Activated T-helper 2 cell treated with anti-CD3 and anti-CD28 coated beads, Interferon-gamma antibody, Interleukin-2, Interleukin-4, amounts not matched to agents 10 μg/mL and 5 μg/mL and 100 μg/mL, durations not matched to agents 14 hours and 24 hours and 36 hours (primary cell): ENCODE data around the gene ZBTB20. TPM values are rescaled to one million over a fixed set of nuclear protein-coding genes. Genes with fewer than 3 reads are reported as not detected.

ENCODE experiments used
- DNase-seq: peaks from one replicate; pipeline ENCODE4 v3.0.0; 2021; ENCODE audit warnings: low spot score
- H3K27ac Mint-ChIP-seq: one replicate; pipeline ENCODE4 v1.8.0; 2021; ENCODE audit warnings: mixed read lengths
- H3K27me3 Mint-ChIP-seq: one replicate; pipeline ENCODE4 v1.8.0; 2021; ENCODE audit warnings: low read depth, mixed read lengths
- H3K36me3 Mint-ChIP-seq: one replicate; pipeline ENCODE4 v1.8.0; 2021; ENCODE audit warnings: low read depth, mixed read lengths
- H3K4me1 Mint-ChIP-seq: one replicate; pipeline ENCODE4 v1.8.0; 2021; ENCODE audit warnings: low read depth, mixed read lengths
- H3K4me3 Mint-ChIP-seq: one replicate; pipeline ENCODE4 v1.8.0; 2021; ENCODE audit warnings: low read depth, mild to moderate bottlenecking, moderate library complexity, mixed read lengths
- H3K9me3 Mint-ChIP-seq: one replicate; pipeline ENCODE4 v1.8.0; 2021; ENCODE audit warnings: mixed read lengths
- intact Hi-C: fragments of 100-400 bp; cut with micrococcal nuclease; formaldehyde crosslinking; loops from one replicate; pipeline ENCODE4 v1.15.1; 2023
- total RNA-seq: library from RNA; stranded (reverse); gene quantifications from 2 replicates; pipeline ENCODE4 v1.2.3, GENCODE V29; 2022

ZBTB20 gene
- total RNA-seq, 1 donor from 2014 or later: 3.3 TPM

DNA sequence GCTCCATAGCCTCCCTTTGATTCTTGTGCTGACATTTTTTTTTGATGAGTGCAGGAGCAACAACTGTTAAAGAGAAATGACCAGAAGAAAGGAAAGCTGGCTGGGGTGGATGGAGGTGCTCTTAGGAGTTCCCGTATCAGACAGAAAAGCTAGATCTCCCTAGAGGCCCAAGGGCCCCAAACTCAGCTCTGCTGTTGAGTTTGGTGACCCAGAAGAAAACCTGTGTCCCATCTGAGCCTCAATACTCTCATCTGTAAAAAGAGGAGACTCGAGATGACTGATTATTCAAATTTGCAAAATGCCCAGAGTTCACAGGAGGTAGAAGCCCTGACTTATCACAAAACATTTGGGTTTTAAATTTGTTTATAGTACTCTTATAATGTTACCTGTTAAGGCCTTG is 710.9 kb downstream of the ZBTB20 start:
- H3K27ac Mint-ChIP-seq: no peak overlapping the region
- H3K36me3 Mint-ChIP-seq: no peaks in the 10 kb centered on the region
- DNase-seq: no peak
- H3K4me1 Mint-ChIP-seq: peaks cover 1% of the 10 kb centered on the region
- no peak overlapping the region for H3K4me3 Mint-ChIP-seq
- H3K9me3 Mint-ChIP-seq: no peaks in the 10 kb centered on the region
- intact Hi-C loops: no loop called here
- no peaks in the 10 kb centered on the region for H3K27me3 Mint-ChIP-seq

DNA sequence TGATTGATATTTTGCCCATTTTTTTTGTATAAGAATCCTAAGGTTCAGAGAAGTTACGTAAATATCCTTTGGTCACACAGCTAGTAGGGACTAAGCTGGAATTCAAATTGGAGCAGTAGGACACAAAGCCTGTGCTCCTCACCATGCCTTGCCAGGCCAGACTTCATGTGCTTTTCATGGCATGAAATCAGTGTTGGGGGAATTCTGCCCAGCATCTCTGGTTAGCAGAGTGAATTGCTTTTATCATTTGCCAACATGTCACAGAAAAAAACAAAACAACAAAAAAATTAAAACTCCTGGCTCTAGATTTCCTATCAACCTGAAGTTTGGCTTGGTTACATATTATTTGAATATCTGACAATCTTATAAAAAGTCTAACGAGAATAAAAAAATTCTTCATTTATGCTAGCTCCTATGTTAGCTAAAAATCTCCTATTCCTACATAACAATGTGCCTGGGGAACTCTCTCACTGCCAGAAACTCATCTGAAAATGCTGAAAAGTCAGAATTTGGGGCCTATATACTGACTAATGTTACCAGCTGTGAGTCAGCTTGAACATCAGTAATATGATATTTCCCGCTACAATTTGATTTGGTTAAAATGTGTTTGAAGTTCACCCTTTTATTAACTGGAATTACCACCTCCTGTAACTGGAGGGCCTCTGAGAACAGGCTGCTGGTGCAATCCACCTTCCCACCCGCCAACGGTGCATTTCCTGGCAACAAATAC is 711.5 kb downstream of the ZBTB20 start:
- peaks cover 1% of the 10 kb centered on the region for H3K4me1 Mint-ChIP-seq
- no peak overlapping the region for H3K4me3 Mint-ChIP-seq
- no peaks in the 10 kb centered on the region for H3K9me3 Mint-ChIP-seq
- intact Hi-C loops: no loop called here
- no peaks in the 10 kb centered on the region for H3K36me3 Mint-ChIP-seq
- no peaks in the 10 kb centered on the region for H3K27me3 Mint-ChIP-seq
- no peak overlapping the region for H3K27ac Mint-ChIP-seq
- DNase-seq: no peak

DNA sequence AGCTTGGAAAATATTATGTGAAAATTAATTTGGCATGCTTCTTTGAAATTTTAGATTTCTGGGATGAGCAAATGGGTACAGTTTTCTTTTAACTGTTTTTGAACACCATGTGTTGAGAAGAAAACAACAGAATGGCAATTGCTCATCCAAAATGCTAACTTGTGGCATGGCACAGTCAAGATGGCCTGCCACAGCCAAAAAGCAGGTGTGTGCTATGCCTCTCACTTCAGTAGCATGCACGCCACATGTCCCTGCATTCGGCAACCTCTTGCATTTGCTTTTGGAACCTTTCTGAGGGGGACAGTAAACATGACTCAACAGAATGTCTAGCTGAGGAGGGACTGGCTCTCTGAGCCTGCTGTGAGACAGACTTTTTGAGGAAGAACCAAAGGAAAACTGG is 714.8 kb downstream of the ZBTB20 start:
- Mint-ChIP-seq H3K27ac (no peak overlapping the region), H3K27me3 (peaks cover 3% of the 10 kb centered on the region), H3K4me3 (no peak overlapping the region), H3K36me3 (no peaks in the 10 kb centered on the region), H3K4me1 (no peaks in the 10 kb centered on the region), H3K9me3 (no peaks in the 10 kb centered on the region)
- intact Hi-C loops: no loop called here
- no peak for DNase-seq

DNA sequence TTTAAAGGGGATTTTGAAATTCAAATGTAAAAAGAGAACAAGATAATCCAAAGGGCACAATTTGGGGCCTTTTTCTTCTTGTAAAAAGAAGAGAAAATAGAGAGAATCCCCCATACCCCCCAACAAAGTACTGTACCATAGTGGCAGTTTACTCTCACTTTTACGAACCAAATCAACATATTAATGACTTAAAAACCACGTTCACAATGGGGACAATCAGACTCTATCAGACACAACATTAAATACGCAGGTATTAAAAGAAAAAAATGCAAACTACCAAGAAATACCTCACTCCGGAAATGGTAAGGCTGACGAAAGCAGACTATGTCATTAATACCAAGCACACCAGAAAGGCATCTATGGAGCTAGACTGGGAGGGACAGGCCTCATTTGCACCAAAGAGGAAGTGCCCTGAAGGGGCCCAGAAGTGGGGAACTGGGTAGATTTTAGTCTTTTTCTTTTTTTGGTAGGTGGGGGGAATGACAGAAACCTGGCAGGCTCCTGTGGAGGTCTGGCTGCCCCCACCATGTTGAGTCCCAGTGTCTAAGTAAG is 719.0 kb downstream of the ZBTB20 start:
- no peak for DNase-seq
- H3K4me3 Mint-ChIP-seq: no peak overlapping the region
- no peaks in the 10 kb centered on the region for H3K4me1 Mint-ChIP-seq
- H3K27me3 Mint-ChIP-seq: peaks cover 3% of the 10 kb centered on the region
- H3K9me3 Mint-ChIP-seq: no peaks in the 10 kb centered on the region
- H3K36me3 Mint-ChIP-seq: no peaks in the 10 kb centered on the region
- H3K27ac Mint-ChIP-seq: no peak overlapping the region
- intact Hi-C loops: no loop called here

DNA sequence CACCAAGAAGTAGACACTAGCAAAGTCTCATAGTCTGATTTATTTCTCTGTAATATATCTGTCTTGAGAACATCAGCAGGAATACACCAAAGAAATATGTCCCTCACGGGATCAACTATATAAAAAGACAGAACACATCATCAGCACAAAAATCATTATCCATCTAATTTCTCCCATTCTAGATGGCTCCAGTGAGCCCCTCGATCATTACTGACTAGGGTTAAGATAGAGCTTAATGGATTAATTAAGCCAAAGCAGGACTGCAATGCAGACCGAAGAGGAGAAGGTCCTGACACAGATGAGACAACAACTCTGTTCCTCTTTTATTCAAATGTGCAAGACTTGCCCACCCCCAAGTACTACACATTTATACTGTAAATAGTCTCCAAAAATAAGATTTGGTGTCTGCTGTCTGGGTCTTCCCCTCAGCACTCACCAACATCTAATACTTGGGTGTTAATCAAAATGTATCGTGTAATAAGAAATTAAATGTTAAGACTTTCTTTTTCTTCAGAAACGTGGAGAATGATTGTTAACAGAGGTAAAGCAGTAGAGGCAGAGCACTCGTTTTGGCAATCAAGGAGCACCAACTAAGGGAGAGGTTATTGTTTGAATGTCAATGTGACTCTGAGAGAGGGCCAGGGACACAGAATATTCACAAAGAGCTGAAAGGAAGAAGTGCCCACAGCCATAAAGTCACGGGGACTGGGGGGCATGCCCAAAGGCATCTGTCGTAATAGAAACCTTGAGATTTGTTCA is 719.6 kb downstream of the ZBTB20 start:
- H3K4me1 Mint-ChIP-seq: no peaks in the 10 kb centered on the region
- H3K27ac Mint-ChIP-seq: no peak overlapping the region
- no peak for DNase-seq
- no peak overlapping the region for H3K4me3 Mint-ChIP-seq
- no peaks in the 10 kb centered on the region for H3K36me3 Mint-ChIP-seq
- intact Hi-C loops: no loop called here
- H3K9me3 Mint-ChIP-seq: no peaks in the 10 kb centered on the region
- H3K27me3 Mint-ChIP-seq: peaks cover 3% of the 10 kb centered on the region

DNA sequence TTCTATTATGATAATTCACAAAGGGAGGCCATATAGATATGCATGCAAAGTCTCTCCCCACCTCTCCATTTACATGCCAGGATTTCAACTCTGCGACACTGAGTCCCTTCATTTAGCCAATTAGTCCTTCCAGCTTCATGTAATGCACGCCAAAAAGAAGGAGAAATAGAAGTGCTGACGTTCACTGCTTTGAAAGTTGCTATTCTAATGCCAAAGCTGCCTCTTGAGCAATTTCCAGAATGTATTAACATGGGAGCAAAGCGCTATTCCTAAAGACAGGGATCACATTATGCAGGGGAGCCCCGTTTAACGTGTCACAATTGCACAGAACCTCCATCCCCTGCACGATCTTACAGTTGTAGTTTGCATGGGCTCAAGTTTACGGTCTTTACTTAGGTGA is 722.8 kb downstream of the ZBTB20 start:
- H3K9me3 Mint-ChIP-seq: no peaks in the 10 kb centered on the region
- no peaks in the 10 kb centered on the region for H3K36me3 Mint-ChIP-seq
- peaks cover 3% of the 10 kb centered on the region for H3K27me3 Mint-ChIP-seq

DNA sequence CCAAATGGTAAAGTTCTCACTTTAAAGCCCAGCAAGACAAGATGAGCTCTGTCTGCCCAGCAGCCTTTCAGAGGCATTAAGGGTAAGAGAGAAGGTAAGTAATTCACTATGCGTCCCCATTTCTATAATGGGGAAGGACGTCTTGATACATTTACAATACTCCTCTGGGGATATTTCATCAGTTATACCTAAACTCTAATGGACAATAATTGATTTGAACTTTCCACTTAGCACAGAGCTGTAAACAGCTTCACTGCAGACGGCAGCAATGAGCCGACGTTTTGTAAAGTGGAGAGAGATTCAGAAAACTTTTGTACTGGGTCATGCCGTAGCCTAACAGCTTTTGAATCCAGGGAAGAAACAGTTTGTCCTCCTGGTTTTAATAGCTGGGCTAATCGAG is 725.9 kb downstream of the ZBTB20 start:
- Mint-ChIP-seq H3K4me1 (peaks cover 24% of the 10 kb centered on the region), H3K4me3 (no peak overlapping the region), H3K27ac (no peak overlapping the region), H3K27me3 (no peaks in the 10 kb centered on the region), H3K36me3 (no peaks in the 10 kb centered on the region), H3K9me3 (no peaks in the 10 kb centered on the region)
- intact Hi-C loops: no loop called here
- DNase-seq: no peak

More for the DNA sequence above, 722.8 kb downstream of the ZBTB20 start:
- H3K4me3 Mint-ChIP-seq: no peak overlapping the region
- DNase-seq: no peak
- no peak overlapping the region for H3K27ac Mint-ChIP-seq
- intact Hi-C loops: no loop called here
- H3K4me1 Mint-ChIP-seq: no peaks in the 10 kb centered on the region

DNA sequence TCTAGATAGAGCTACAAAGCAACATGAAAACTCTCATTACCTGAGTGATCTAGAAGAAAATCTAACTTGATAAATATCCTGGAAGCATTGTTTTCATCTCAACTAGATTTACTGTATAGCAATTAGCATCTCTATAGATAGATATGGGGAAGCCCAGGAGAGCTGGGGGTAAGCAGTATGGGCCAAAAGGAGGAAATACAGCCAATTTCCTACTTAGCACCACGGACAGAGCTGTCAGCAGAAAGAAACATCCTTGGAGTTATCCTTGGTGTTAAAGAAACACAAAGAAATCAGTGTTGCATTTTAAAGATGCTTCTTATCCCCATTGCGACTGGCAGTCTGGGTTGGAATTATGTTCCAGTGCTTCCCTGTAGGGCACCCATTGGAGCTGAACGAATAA is 727.0 kb downstream of the ZBTB20 start:
- Mint-ChIP-seq H3K4me3 (no peak overlapping the region), H3K4me1 (peaks cover 25% of the 10 kb centered on the region), H3K27me3 (no peaks in the 10 kb centered on the region), H3K27ac (no peak overlapping the region), H3K9me3 (no peaks in the 10 kb centered on the region), H3K36me3 (no peaks in the 10 kb centered on the region)
- DNase-seq: no peak
- intact Hi-C loops: no loop called here

DNA sequence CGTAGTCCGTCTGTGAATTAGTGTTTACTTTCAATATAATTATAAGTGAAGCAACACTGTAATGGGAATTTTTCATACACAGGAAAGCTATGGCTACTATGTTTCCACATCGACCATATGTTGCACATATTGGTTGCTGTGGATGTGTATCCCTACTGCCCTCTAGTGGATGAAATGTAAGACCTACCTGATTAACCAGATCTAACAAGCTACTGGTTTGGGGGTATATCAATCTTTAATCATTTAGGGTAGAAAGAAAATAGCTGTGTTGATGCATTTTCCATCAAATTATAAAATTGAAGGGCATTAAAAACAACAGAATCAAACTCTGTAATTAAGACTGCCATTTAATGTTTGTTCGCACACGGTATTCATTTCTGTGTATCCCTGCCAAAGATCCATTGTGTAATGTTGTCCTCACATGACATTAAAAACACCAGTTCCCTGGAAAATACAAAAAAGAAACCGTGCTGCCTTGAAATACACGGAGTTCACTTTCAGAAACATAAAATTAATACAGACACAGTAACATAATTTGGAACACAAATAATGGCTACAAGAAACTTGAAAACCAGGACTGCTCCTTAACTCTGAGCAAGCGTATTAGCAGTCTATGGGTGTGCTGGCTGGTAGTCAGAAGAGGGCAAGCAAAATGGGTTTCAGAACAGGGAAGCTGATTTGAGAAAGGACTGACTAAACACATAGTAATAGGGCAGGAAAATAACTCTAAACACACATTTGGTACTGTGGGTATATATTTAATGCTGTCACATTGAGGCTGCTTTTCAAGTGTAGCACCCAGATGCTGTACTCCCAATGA is 728.2 kb downstream of the ZBTB20 start:
- no peak for DNase-seq
- Mint-ChIP-seq H3K4me1 (peaks cover 29% of the 10 kb centered on the region), H3K9me3 (no peaks in the 10 kb centered on the region), H3K4me3 (no peak overlapping the region), H3K27ac (peak overlapping the region; percentile 84), H3K36me3 (no peaks in the 10 kb centered on the region), H3K27me3 (no peaks in the 10 kb centered on the region)
- intact Hi-C loops: loop anchor here (1.0 to 10.0 kb wide), 10 partner anchors 36 to 1236 kb away; partner anchors contain the start of genes ATP6V1A, CCDC191, NAA50 and QTRT2

DNA sequence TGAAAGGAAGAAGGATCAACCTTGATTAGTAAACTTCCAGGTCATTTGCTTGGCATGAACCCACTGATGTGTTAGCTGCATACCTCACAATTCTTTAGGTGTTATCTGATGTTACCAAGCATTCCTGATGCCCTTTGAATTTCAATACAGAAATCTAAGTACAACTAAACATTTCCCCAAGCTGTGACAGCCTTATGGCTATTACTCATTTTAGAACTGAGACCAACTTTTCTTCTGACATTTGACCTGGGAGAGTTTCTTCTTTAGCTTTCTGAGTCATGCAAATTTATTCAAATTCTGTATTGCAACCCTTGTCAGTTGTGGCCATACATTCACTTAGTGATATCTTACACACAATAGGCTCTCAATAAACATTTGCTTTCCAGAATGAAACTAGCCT is 729.0 kb downstream of the ZBTB20 start:
- no peaks in the 10 kb centered on the region for H3K36me3 Mint-ChIP-seq
- peak overlapping the region; percentile 84 for H3K27ac Mint-ChIP-seq
- H3K4me1 Mint-ChIP-seq: peaks cover 34% of the 10 kb centered on the region
- H3K27me3 Mint-ChIP-seq: no peaks in the 10 kb centered on the region
- H3K4me3 Mint-ChIP-seq: no peak overlapping the region
- no peaks in the 10 kb centered on the region for H3K9me3 Mint-ChIP-seq
- DNase-seq: no peak
- intact Hi-C loops: loop anchor here (1.0 to 10.0 kb wide), 10 partner anchors 35 to 1237 kb away; partner anchors contain the start of genes ATP6V1A, CCDC191, NAA50 and QTRT2

DNA sequence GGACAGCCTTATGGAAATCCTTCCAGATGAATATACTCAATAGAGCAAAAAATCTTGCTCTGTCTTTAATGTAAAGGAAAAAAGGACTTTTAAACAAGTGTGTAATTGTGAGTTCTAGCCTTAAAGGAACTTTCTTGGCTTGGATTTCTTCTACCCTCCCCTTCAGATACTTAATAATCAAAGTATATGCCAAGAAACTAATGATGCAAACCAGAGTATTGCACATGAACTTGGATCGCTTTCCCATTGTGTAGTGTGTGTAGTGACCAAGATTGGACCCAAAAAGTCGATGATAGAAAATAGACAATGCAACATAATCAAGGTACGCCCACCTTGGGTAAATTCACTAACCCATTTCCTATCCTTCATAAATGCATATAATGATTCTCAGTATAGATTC is 729.4 kb downstream of the ZBTB20 start:
- no peaks in the 10 kb centered on the region for H3K36me3 Mint-ChIP-seq
- peak overlapping the region; percentile 40 for H3K4me3 Mint-ChIP-seq
- H3K27ac Mint-ChIP-seq: peak overlapping the region; percentile 77
- H3K4me1 Mint-ChIP-seq: peaks cover 37% of the 10 kb centered on the region
- H3K9me3 Mint-ChIP-seq: no peaks in the 10 kb centered on the region
- no peak for DNase-seq
- intact Hi-C loops: loop anchor here (1.0 to 10.0 kb wide), 10 partner anchors 34 to 1237 kb away; partner anchors contain the start of genes ATP6V1A, CCDC191, NAA50 and QTRT2
- H3K27me3 Mint-ChIP-seq: no peaks in the 10 kb centered on the region

DNA sequence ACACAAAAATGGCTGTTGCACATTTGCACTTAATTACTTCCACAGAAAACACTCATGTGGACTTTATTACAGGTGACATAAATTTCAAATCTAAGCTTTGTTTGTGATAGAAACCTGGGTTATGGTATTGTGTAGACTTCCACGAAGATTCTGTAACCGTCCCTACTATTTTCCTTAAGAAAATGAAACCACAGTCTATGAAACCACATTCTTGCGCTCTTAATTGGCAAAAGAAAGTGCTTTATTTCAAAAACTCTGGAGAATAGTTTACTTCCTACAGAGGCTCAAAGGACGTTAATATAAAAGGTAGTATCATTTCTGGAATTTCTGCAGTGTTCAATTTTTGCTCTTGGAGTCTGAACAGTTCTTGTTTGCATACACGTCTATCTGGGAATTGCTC is 729.8 kb downstream of the ZBTB20 start:
- H3K9me3 Mint-ChIP-seq: no peaks in the 10 kb centered on the region
- H3K36me3 Mint-ChIP-seq: no peaks in the 10 kb centered on the region
- H3K27me3 Mint-ChIP-seq: no peaks in the 10 kb centered on the region
- peaks cover 41% of the 10 kb centered on the region for H3K4me1 Mint-ChIP-seq
- no peak for DNase-seq
- H3K27ac Mint-ChIP-seq: peak overlapping the region; percentile 77
- intact Hi-C loops: loop anchor here (10.0 kb wide), 1 partner anchor 1238 kb away; no protein-coding TSS in a partner anchor
- no peak overlapping the region for H3K4me3 Mint-ChIP-seq
